ENCODE measurements around the gene KAT2A.

- no peak for TF ChIP-seq POLR2A (IDR thresholded peaks at IDR 0.05)
- no peak for TF ChIP-seq CTCF (IDR thresholded peaks at IDR 0.05)
Measured at GRCh38 chr17:42114118-42114517, 7.0 kb downstream of the KAT2A start.
